ENCODE data around the gene PAQR4.

PAQR4 gene

GRCh38 chr16:3013491-3013951 is 44.4 kb downstream of the PAQR4 start:
- no peak overlapping the region for H3K4me3 ChIP-seq (ENCODE audit: low read depth, low read length)
- no peaks in the 10 kb centered on the region for H3K9me3 ChIP-seq (ENCODE audit: control insufficient read depth, low read length)
- H3K9ac ChIP-seq: no peak overlapping the region
- H3K79me2 ChIP-seq: peaks cover 4% of the 10 kb centered on the region
- TF ChIP-seq CTCF (IDR thresholded peaks at IDR 0.05): no peak
- no peaks in the 10 kb centered on the region for H3K27me3 ChIP-seq (ENCODE audit: control insufficient read depth, insufficient read depth, low read length)
- peaks cover 44% of the 10 kb centered on the region for H3K4me1 ChIP-seq
- no peaks in the 10 kb centered on the region for H3K36me3 ChIP-seq (ENCODE audit: control insufficient read depth, insufficient read depth, low read length)
- H2AFZ ChIP-seq: no peak overlapping the region
- peak overlapping the region; percentile 98 for H3K27ac ChIP-seq
- H3K4me2 ChIP-seq (ENCODE audit: low read length): no peak overlapping the region

DNA sequence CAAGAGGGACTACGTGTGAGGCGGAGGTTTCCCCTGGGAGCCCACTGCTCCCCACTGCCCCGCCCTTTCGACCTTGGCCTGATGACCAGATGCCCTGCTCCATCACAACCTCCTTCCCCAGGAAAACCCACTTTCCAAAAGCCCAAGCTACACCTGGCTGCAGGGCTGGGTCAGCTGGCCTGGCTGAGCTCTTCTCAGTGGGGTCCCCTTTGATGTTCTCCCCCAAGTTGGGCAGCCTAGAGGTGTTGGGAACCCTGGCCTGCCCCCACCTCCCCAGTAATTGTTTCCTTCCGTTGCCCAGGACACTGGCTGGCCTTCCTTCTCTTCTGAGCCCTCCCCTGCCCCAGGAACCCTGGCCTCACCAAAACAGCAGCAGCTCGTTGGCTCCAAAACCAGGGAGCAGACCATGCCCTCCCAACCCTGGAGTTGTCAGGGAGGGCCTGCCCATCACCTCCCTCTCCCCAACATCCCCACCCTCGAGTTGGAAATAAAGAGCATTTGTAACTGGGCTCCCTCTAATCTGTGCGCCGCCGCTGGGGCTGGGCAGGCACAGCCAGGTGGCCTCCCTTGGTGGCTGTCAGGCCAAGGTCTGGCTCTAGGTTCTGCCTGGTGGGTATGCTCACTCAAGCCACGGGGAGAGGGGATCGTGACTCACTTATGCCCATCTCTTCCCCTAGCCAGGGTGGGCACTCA is 45.0 kb downstream of the PAQR4 start:
- Histone ChIP-seq H3K27me3 (ENCODE audit: control insufficient read depth, insufficient read depth, low read length) (no peaks in the 10 kb centered on the region), H2AFZ (no peak overlapping the region), H3K79me2 (peaks cover 3% of the 10 kb centered on the region), H3K4me3 (ENCODE audit: low read depth, low read length) (no peak overlapping the region), H3K9me3 (ENCODE audit: control insufficient read depth, low read length) (no peaks in the 10 kb centered on the region), H3K4me1 (peaks cover 38% of the 10 kb centered on the region), H3K27ac (no peak overlapping the region), H3K4me2 (ENCODE audit: low read length) (no peak overlapping the region), H3K9ac (no peak overlapping the region), H3K36me3 (ENCODE audit: control insufficient read depth, insufficient read depth, low read length) (no peaks in the 10 kb centered on the region)
- no peak for TF ChIP-seq CTCF (IDR thresholded peaks at IDR 0.05)

DNA sequence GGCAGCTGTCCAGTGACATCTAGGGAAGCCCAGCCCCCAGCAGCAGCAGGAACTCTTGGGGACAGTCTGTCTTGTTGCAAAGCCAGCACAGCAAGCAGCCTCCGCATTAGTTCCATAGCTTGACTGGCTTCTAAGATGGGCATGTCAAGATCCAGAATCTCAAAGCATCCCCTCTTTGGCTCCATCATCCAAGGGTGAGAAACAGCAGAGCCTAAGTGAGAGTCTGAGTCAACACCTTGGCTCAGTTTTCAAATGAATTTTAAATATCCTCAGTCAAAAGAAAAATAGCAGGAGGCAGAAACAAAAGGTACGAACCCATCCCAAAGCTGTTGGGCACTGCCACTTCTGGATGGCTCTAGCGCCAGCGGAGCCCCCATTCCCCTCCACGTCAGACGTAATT is 45.8 kb downstream of the PAQR4 start:
- Histone ChIP-seq H3K9ac (no peak overlapping the region), H3K27ac (no peak overlapping the region), H3K4me1 (peaks cover 31% of the 10 kb centered on the region), H2AFZ (no peak overlapping the region), H3K79me2 (peaks cover 3% of the 10 kb centered on the region), H3K9me3 (ENCODE audit: control insufficient read depth, low read length) (no peaks in the 10 kb centered on the region), H3K4me3 (ENCODE audit: low read depth, low read length) (no peak overlapping the region), H3K36me3 (ENCODE audit: control insufficient read depth, insufficient read depth, low read length) (no peaks in the 10 kb centered on the region), H3K27me3 (ENCODE audit: control insufficient read depth, insufficient read depth, low read length) (no peaks in the 10 kb centered on the region), H3K4me2 (ENCODE audit: low read length) (no peak overlapping the region)
- TF ChIP-seq CTCF (IDR thresholded peaks at IDR 0.05): no peak

GRCh38 chr16:3015865-3016521 is 46.8 kb downstream of the PAQR4 start:
- H3K4me2 ChIP-seq (ENCODE audit: low read length): no peak overlapping the region
- no peak overlapping the region for H2AFZ ChIP-seq
- H3K4me3 ChIP-seq (ENCODE audit: low read depth, low read length): no peak overlapping the region
- H3K27ac ChIP-seq: no peak overlapping the region
- TF ChIP-seq CTCF (IDR thresholded peaks at IDR 0.05): no peak
- no peaks in the 10 kb centered on the region for H3K36me3 ChIP-seq (ENCODE audit: control insufficient read depth, insufficient read depth, low read length)
- H3K9me3 ChIP-seq (ENCODE audit: control insufficient read depth, low read length): no peaks in the 10 kb centered on the region
- H3K9ac ChIP-seq: no peak overlapping the region
- H3K27me3 ChIP-seq (ENCODE audit: control insufficient read depth, insufficient read depth, low read length): no peaks in the 10 kb centered on the region
- H3K79me2 ChIP-seq: peaks cover 3% of the 10 kb centered on the region
- peaks cover 23% of the 10 kb centered on the region for H3K4me1 ChIP-seq

All from parathyroid adenoma (tissue), 2 donors.